ENCODE results near the gene CD4. TPM values are rescaled to one million over a fixed set of nuclear protein-coding genes. Genes with fewer than 3 reads are reported as not detected.

Gene CD4
- total RNA-seq, 1 experiment from 2014 or later, result not detected

DNA sequence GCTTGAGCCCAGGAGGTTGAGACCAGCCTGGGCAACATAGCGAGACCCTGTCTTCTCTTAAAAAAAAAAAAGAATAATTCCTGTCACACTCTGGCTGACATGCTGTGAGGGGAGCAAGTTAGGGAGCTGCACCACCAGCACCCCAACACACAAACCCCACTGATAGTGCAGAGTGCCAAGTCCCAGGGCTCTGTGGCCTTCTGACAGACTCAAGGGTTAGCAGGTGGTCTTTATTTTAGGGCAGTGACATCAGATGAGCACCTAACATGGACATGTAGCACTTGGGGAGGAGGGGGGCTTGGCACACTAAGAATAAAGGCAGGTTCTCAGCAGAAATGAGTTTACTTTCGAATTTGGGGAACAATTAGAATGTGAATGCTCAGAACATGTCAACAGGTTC, 69.5 kb downstream of the CD4 start:
- DNase-seq, result no peak
- peaks cover 7% of the 10 kb centered on the region for H3K4me1 Mint-ChIP-seq (ENCODE audit: low read depth, unreplicated experiment)
- CTCF ChIA-PET, result interaction anchor here (0.6 kb wide), 1 partner anchor 71 kb away, joined by 3 read pairs; no protein-coding TSS in a partner anchor
- BruUV-seq (replicated peaks), result no TSS peak
- H3K4me3 Mint-ChIP-seq (ENCODE audit: low read depth, unreplicated experiment), result no peak overlapping the region
- intact Hi-C loops (cut with micrococcal nuclease; ENCODE audit: unreplicated experiment), result no loop called here
- TF ChIP-seq, protein P1, sequence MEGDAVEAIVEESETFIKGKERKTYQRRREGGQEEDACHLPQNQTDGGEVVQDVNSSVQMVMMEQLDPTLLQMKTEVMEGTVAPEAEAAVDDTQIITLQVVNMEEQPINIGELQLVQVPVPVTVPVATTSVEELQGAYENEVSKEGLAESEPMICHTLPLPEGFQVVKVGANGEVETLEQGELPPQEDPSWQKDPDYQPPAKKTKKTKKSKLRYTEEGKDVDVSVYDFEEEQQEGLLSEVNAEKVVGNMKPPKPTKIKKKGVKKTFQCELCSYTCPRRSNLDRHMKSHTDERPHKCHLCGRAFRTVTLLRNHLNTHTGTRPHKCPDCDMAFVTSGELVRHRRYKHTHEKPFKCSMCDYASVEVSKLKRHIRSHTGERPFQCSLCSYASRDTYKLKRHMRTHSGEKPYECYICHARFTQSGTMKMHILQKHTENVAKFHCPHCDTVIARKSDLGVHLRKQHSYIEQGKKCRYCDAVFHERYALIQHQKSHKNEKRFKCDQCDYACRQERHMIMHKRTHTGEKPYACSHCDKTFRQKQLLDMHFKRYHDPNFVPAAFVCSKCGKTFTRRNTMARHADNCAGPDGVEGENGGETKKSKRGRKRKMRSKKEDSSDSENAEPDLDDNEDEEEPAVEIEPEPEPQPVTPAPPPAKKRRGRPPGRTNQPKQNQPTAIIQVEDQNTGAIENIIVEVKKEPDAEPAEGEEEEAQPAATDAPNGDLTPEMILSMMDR (IDR thresholded peaks at IDR 0.05; ENCODE audit: unreplicated experiment), result no peak
- no peaks in the 10 kb centered on the region for H3K27me3 Mint-ChIP-seq (ENCODE audit: unreplicated experiment)
- no peak overlapping the region for H3K27ac Mint-ChIP-seq (ENCODE audit: unreplicated experiment)
- peaks cover 24% of the 10 kb centered on the region for H3K36me3 Mint-ChIP-seq (ENCODE audit: insufficient read depth, unreplicated experiment)
- H3K9me3 Mint-ChIP-seq (ENCODE audit: low read depth, unreplicated experiment), result no peaks in the 10 kb centered on the region

DNA sequence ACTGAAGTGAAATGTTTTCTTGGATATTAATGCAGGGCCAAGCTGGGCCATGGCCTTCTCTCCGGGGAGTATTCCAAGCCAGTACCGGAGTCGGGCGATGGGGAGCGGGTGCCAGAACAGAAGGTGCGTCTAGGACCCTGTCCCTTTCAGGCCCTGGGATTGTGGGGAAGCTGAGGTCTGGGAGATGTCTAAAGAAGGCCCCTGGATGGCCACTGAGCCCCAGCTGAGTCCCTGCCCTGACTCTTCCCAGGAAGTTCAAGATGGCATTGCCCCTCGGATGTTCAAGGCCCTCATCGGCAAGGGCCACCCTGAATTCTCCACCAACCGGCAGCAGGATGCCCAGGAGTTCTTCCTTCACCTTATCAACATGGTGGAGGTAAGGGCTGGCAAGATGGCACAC, 70.8 kb downstream of the CD4 start:
- no peaks in the 10 kb centered on the region for H3K4me1 Mint-ChIP-seq (ENCODE audit: low read depth, unreplicated experiment)
- DNase-seq, result no peak
- TF ChIP-seq, protein P1 (IDR thresholded peaks at IDR 0.05; ENCODE audit: unreplicated experiment), result no peak
- intact Hi-C loops (cut with micrococcal nuclease; ENCODE audit: unreplicated experiment), result no loop called here
- BruUV-seq (replicated peaks), result no TSS peak
- H3K4me3 Mint-ChIP-seq (ENCODE audit: low read depth, unreplicated experiment), result no peak overlapping the region
- no peaks in the 10 kb centered on the region for H3K9me3 Mint-ChIP-seq (ENCODE audit: low read depth, unreplicated experiment)
- peaks cover 18% of the 10 kb centered on the region for H3K36me3 Mint-ChIP-seq (ENCODE audit: insufficient read depth, unreplicated experiment)
- H3K27ac Mint-ChIP-seq (ENCODE audit: unreplicated experiment), result no peak overlapping the region
- CTCF ChIA-PET, result no interaction called here
- H3K27me3 Mint-ChIP-seq (ENCODE audit: unreplicated experiment), result no peaks in the 10 kb centered on the region

GRCh38 chr12:6860942-6861341, 71.6 kb downstream of the CD4 start:
- Mint-ChIP-seq H3K4me1 (ENCODE audit: low read depth, unreplicated experiment) (no peaks in the 10 kb centered on the region), H3K27me3 (ENCODE audit: unreplicated experiment) (no peaks in the 10 kb centered on the region), H3K9me3 (ENCODE audit: low read depth, unreplicated experiment) (no peaks in the 10 kb centered on the region), H3K27ac (ENCODE audit: unreplicated experiment) (no peak overlapping the region), H3K4me3 (ENCODE audit: low read depth, unreplicated experiment) (no peak overlapping the region), H3K36me3 (ENCODE audit: insufficient read depth, unreplicated experiment) (peaks cover 24% of the 10 kb centered on the region)
- no TSS peak for BruUV-seq (replicated peaks)
- no peak for DNase-seq
- intact Hi-C loops (cut with micrococcal nuclease; ENCODE audit: unreplicated experiment), result no loop called here
- CTCF ChIA-PET, result no interaction called here
- TF ChIP-seq, protein P1 (IDR thresholded peaks at IDR 0.05; ENCODE audit: unreplicated experiment), result no peak

GRCh38 chr12:6861391-6861790, 72.1 kb downstream of the CD4 start:
- DNase-seq, result no peak
- no peaks in the 10 kb centered on the region for H3K9me3 Mint-ChIP-seq (ENCODE audit: low read depth, unreplicated experiment)
- H3K4me3 Mint-ChIP-seq (ENCODE audit: low read depth, unreplicated experiment), result no peak overlapping the region
- no TSS peak for BruUV-seq (replicated peaks)
- no peaks in the 10 kb centered on the region for H3K4me1 Mint-ChIP-seq (ENCODE audit: low read depth, unreplicated experiment)
- CTCF ChIA-PET, result no interaction called here
- TF ChIP-seq, protein P1 (IDR thresholded peaks at IDR 0.05; ENCODE audit: unreplicated experiment), result no peak
- H3K36me3 Mint-ChIP-seq (ENCODE audit: insufficient read depth, unreplicated experiment), result peaks cover 29% of the 10 kb centered on the region
- H3K27me3 Mint-ChIP-seq (ENCODE audit: unreplicated experiment), result no peaks in the 10 kb centered on the region
- intact Hi-C loops (cut with micrococcal nuclease; ENCODE audit: unreplicated experiment), result no loop called here
- no peak overlapping the region for H3K27ac Mint-ChIP-seq (ENCODE audit: unreplicated experiment)

Measured in Calu3 (cell line).